HG03135 (cell line): ENCODE results near the gene EXOC3L4.
A peak's percentile ranks its signal among the peaks of the same experiment; 100 is the strongest.

Experiments used
- ATAC-seq: cut with Tn5 transposase; IDR thresholded peaks from one replicate; pipeline ENCODE4 v1.9.1; 2021; ENCODE audit warnings: mild to moderate bottlenecking, moderate library complexity; ENCODE audit not compliant: unreplicated experiment

EXOC3L4 gene

GRCh38 chr14:103130017-103130764 is 35.7 kb downstream of the EXOC3L4 start:
- no peak for ATAC-seq

GRCh38 chr14:103130965-103131364 is 36.4 kb downstream of the EXOC3L4 start:
- no peak for ATAC-seq

- ATAC-seq = no peak
Observed at GRCh38 chr14:103131580-103131979, 37.1 kb downstream of the EXOC3L4 start.

- ATAC-seq = no peak
Observed at GRCh38 chr14:103132381-103133209, 38.1 kb downstream of the EXOC3L4 start.

- ATAC-seq = no peak
Observed at GRCh38 chr14:103133210-103134140, 39.0 kb downstream of the EXOC3L4 start.

GRCh38 chr14:103134405-103134804 is 39.9 kb downstream of the EXOC3L4 start:
- ATAC-seq = no peak

- ATAC-seq = no peak
Observed at GRCh38 chr14:103134919-103135318, 40.4 kb downstream of the EXOC3L4 start.

GRCh38 chr14:103135333-103136260 is 41.1 kb downstream of the EXOC3L4 start:
- no peak for ATAC-seq

- ATAC-seq = no peak
Observed at GRCh38 chr14:103136388-103137271, 42.1 kb downstream of the EXOC3L4 start.

- ATAC-seq = no peak
Observed at GRCh38 chr14:103137689-103138300, 43.3 kb downstream of the EXOC3L4 start.

GRCh38 chr14:103138301-103139131 is 44.0 kb downstream of the EXOC3L4 start:
- no peak for ATAC-seq

GRCh38 chr14:103139132-103140025 is 44.9 kb downstream of the EXOC3L4 start:
- ATAC-seq = no peak

- peak; percentile 65 for ATAC-seq
Observed at GRCh38 chr14:103140316-103141109, 46.0 kb downstream of the EXOC3L4 start.

- ATAC-seq = no peak
Observed at GRCh38 chr14:103141117-103141796, 46.7 kb downstream of the EXOC3L4 start.

- no peak for ATAC-seq
Observed at GRCh38 chr14:103142026-103142425, 47.5 kb downstream of the EXOC3L4 start.
